GM19025 (cell line): ENCODE data around the gene SLC6A7.
"Not testable (repeated sequence)": the region's sequence is repeated elsewhere in the genome, so short reads cannot be mapped to it uniquely, and the experiment has no call there.

Experiments used
- ATAC-seq: cut with Tn5 transposase; IDR thresholded peaks from one replicate; pipeline ENCODE4 v1.9.1; 2021; ENCODE audit warnings: mild to moderate bottlenecking, low read depth, moderate library complexity; ENCODE audit not compliant: unreplicated experiment

SLC6A7 gene

DNA sequence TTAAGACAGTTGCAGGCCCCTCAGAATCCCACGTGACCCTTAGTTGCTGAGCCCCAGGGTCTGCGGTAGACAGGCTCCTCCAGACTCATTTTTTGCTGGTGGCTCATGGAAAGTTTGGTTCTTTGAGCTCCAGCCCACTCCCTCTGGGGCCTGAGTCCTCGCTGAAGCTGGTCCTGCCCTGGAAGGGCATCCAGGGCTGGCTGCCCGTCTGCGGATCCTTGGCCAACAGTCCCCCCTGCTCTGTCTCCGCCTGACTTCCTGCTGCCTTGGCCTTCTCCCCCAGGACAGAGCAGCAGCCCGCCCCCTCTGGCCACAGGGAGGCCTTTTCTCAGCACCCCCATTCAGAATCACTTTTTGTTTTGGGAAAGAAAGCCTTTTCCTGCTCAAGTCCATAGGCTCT, 24.4 kb downstream of the SLC6A7 start:
- ATAC-seq = no peak

DNA sequence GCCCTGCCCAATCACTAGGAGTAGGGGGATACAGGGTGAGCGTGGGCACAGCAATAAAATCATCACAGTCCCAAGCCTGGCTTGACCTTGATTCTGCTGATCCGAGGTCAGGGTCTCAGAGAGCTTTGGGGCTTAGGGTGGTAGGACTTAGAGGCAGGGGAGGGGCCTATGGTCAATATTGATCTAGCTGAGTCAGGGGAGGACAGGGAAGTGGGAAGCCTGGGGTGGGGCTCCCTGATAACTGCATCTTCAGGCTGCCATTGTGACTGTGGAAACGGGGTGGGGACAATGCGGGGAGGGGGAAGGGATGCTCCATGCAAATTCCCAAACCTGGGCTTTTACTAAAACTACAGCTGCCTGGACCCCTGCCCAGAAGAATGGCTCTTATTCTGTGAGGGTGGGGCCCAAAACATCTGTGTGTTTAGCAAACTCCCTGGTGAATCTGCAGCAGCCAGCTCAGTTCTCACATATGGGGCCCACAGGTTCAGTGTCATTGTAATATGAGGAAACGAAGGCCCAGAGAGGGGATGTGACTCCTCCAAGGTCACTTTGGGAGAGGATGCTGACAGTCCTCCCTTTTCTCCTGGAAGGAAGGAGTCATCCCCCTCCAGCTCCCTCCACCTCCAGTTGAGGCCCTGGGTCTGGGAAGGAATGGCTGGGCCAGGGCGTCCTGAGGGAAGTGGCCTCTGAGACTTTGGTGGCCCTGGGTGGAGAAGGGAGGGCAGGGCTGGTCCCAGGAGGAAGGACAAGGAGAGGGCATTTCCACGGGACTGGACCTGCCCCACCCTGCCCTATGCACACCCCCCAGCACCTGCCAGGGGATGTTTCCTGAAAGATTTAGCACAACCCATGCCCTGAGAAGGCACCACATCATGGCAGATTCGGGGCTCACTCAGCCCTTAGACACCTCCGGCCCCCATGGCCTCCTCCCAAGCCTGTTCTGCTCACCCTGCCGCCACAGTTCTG, 26.4 kb downstream of the SLC6A7 start:
- no peak for ATAC-seq

DNA sequence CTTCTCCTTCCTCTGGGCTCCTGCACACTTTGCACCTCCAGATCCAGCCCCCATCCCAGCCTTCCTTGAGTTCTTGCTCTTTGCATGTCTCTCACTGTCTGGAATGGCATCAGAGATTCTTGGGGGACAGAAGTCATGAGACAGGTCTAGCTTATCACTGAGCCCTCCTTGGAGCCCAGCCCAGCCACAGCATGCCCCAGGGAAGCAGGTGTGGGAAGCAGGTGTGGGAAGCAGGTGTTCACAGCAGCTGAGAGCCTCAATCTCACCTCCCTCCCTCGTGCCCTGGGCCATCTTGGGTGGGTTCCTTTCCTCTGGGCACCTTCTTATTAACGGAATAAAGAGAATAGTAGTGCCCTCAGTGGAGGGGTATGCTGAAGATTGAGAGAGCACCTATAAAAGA, 27.2 kb downstream of the SLC6A7 start:
- no peak for ATAC-seq

DNA sequence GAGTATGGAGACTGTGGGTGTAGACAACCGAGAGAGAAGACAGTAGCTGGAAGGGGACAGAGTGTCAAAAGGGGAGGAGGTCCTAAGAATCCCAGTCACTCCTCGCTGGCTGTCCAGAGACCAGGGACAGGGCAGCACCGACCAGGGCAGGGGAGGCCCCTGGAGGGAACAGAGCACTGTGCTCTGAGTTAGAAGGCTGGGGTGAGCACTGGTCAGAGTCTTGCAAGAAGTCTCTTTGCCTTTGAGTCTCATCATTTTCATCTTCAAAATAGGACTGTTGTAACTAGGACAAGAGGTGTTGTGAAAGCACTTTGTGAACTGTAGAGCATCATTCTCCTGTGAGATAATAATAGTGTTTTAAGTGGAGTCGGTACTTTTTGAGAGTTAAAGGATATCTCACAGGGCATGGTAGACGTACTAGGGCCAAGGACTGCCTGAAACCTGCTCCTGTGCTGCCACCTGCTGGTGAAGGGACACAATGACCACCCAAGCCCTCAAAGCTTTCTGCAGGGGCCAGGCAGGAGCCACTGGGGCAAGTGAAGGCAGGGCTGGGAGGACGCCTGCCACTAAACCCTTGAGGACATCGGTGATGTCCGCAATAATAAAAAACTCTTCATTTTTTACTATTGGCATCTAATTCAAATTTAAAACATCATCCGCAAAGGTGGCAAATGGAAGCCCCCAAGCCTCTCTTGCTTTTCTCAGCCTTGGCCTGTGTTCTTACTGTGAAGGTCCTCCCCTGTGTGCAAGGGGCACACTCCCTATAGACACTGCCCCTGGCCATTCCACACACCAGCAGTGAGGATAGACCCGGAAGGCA, 28.2 kb downstream of the SLC6A7 start:
- peak; percentile 86 for ATAC-seq

DNA sequence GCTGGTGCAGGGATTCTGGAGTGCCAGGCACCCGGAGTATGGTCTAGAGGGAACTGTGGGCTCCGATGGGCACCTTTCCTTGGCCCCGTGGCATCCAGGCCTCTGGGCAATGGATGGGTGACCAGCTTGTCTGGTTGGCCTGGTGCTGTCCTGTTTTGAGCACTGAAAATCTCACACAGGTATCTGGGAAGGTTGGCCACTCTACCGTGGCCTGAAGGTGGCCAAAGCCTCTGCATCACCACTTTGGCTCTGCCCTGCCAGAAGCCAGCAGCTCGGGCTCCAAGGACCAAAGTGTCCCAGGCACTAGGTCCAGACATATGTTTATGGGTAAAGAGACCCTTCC, 28.8 kb downstream of the SLC6A7 start:
- no peak for ATAC-seq

DNA sequence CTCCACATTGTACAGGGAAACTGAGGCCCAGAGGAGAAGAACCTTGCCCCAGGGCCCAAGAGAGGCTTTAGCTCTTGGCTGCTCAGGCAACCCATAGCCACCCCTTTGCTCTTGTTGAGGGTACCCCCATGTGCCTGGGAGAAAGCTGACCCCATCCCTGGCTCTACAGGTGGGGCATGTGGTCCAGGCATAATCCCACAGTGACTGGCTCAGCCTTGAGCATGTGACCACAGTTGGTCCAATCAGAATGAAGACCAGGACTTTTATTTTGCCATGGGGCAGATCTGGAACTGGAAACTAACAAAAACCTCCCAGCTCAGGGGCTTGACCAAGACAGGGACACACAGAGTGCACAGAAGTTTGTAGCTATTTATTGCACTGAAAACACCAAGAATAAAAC, 29.3 kb downstream of the SLC6A7 start:
- no peak for ATAC-seq

DNA sequence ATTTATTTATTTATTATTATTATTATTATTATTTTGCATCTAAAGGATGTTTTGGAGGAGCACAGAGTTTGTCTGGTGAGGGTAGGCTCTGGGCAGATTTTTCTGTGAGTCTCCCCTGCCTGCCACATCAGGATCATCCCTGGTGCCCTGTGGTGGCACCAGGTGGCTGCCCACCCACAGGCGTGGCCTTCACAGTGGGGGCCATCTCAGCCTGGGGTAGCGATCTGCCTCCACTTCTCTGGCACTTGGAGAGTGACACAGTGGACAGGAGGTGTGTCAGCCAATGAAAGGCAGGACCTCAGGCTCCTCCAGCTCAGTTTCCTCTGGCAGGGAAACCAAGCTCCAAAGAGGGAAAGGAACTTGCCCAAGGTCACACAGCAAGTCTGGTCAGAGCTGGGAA, 30.0 kb downstream of the SLC6A7 start:
- ATAC-seq = no peak

DNA sequence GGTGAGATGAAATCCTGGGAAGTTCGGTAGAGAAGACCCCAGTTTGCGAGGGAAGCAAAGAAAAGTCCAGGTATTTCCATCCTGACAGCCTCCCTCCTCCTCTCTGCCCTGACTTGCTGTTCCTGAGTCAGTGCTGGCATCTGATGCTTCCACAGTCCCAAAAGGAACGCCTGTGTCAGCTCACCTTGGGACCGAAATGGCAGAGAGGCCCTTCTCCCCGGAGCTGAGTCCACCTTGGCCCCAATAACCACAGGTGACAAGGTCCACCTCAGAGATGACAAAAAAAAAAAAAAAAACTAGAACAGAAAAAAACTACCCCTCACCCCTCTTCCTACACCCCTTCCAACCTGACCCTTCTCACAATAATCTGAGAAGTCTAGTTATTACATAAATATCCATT, 31.6 kb downstream of the SLC6A7 start:
- no peak for ATAC-seq

DNA sequence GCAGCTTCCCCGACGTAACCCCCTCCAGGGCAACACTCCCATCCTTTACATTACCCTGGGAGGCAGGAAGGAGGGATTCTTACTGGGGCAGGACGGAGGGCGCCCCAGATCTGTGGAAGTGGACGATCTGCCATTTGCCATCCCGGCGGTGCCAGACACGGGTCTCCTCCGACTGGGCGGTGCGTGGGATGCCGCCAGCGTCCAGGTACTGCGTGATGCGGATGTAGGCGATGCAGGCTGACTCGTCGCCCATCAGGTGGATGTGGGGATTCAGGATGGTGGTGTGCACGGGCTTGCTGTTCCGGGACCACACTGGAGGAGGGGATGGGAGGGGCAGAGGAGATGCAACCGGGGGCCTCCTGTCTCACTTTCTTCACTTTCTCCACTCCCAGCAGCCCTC, 33.0 kb downstream of the SLC6A7 start:
- no peak for ATAC-seq

DNA sequence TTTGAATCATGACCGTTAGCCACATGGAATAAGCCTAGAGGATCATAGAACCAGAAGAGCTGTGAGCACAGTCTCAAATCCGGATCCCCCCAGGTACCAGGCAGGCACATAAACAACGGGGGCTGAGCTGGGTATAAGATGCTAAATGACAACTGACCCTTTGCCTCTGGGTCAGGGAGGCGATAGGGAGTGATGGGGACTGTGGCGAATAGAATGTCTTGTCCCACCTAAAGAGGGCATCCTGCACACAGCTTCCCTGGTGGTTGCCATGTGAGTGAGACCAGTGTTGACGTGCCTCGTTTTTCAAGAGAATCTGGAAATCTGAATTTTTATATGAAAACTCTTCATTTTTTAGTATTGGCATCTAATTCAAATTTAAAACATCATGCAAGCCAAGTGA, 33.6 kb downstream of the SLC6A7 start:
- ATAC-seq = no peak

DNA sequence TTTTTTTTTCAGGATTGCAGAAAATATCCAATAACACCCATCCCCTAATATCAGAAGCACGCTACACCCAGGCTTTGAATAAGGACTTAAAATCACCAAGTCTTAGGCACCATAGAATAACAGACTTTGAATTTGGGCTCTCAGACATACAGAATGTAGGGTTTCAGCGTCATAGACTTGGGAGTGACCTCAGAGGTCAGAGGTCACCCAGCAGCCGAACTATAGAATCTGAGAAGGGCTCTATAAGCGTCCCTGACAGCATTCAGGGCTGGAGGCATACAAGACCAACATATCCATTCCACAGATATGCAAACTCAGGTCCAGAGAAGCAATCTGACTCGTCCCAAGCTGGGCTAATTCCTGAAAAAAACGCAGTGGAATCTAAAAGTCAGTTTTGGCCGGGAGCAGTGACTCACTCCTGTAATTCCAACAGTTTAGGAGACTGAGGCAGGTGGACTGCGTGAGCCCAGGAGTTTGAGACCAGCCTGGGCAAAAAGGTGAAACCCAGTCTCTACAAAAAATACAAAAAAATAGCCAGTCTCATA, 34.7 kb downstream of the SLC6A7 start:
- ATAC-seq = no peak

DNA sequence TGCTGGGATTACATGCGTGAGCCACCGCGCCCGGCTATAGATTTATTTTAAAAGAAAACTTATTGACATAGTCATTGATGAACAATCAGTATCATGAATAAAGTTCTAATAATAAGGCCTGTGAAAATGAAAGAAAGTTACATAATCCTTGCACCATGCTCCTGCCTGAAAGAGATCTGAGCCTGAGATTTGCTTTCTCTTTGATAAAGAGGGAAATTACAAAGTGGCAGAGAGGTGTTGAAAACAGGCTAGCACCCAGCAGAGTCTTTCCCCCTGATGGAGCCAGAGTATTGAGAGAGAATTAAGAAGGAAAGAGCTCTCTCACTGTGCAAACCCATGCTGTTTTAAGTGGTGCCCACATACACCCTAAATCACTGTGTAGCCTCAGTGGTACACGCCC, 37.2 kb downstream of the SLC6A7 start:
- no peak for ATAC-seq

DNA sequence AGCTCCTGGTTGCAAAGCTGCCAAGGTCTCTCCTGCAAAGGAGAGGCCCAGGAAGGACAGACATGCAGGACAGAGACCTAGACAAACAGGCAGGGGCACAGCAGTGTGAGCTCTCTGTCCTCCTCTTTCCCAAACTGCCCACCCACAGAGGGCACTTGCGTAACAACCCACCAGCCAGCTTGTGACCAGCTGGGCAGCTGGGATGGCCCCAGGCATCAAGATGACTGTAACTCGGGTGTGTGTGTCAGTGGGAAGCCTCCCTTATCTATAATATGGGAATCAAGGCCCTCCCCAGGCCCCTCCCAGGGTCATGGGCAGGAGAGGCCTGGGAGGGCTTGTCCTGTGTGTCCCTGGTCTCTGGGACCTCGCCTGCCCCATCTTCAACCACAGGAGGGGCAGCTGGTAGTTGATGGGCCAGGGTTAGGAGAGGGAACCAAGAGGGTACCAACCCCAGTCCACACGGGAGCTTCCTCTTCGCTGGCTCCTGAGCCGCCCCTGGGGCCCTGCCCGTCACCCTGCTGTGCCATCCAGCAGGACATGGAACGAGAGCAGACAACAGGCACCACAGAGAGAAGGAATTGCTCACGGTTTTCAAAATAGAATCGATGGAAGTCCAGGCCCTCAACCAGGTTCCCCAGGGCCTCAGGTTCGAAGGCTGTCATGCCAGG, 37.9 kb downstream of the SLC6A7 start:
- no peak for ATAC-seq

DNA sequence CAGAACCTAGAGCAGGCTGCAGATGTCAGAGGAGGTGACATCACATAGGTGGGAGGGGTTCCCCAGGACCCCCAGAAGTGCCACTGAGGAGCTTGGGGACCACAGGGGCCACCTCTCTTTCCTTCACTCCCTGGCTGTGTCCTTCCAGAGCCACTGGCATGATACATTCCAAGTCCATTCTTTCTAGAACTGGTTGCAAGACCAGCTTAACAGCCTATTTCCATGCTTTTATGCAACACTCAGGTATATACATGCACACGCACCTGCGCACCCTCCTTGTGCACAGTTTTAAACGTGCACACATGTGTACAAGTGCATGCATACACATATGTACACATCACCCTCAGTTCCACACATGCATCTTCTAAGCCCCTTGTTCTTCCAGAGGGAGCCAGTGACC, 39.7 kb downstream of the SLC6A7 start:
- ATAC-seq = no peak

DNA sequence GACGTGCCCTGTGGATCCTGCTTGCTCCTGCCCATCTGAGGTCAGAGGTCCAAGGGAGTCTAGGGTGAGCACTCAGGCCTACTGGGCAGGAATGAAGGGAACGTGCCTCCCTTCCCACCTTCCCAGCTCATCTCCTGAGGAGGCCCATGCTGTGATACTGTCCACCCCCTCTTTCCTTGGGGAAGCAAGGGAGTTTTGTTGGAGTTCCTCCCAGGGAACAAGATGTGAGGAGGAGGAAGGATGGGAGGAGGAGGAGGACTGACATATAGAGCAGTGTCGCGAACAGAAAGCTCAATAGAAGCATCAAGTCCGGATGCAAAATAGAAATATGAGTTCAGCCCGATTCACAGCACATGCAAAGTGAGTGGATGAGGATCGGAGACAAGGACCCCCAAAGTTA, 41.0 kb downstream of the SLC6A7 start:
- no peak for ATAC-seq

DNA sequence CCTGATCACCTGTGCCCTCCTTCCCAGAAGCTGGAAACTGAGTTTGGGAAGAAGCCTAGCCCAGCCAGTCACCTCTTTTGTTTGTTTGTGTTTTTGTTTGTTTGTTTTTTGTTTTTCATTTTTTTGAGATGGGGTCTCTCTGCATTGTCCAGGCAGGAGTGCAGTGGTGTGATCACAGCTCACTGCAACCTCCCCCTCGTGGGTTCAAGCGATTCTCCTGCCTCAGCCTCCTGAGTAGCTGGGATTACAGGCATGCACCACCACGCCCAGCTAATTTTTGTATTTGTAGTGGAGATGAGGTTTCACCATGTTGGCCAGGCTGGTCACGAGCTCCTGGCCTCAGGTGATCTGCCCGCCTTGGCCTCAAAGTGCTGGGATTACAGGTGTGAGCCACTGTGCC, 43.8 kb downstream of the SLC6A7 start:
- not testable (repeated sequence) for ATAC-seq

DNA sequence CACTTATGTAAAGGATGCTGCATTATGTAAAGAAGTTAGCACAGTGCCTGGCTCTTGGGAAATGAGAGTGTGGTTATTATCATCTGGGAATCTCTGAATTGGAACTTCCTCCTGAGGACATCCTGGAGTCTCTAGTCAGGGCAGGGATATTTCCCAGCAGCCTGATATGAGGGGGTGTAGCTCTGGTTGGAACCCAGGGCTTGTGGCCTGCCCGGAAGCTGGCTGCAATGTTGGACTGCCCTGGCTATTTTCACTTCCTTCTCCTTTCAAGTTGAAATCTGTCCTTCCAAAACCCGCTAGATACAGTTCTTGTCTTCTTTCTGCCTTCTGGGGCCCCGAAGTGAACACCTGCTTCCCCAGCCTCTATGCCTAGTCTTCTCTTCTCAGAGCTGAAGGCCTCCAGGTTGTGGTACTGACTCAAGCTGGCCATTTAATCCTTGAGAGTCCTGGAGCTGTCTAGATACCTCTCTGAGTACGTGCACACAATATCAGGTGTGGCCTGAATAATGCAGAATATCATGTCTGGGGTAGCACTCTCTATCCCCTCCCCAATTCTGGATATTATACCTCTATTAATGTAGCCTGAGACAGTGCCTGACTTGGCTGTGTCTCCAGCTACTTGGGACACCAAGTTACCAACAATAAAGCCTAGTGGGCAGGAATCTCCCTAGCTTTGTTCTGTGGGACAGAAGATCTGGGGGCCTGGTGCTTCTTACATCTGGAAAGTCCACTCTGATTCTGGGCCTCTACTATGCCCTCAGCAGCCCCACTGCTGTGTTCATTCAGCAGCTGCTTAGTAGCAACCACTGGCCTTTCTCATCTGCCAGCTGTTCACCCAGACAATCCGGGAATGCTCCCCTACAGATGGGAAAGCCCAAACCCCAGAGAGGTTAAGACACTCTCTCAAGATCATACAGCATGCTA, 45.0 kb downstream of the SLC6A7 start:
- ATAC-seq = no peak

DNA sequence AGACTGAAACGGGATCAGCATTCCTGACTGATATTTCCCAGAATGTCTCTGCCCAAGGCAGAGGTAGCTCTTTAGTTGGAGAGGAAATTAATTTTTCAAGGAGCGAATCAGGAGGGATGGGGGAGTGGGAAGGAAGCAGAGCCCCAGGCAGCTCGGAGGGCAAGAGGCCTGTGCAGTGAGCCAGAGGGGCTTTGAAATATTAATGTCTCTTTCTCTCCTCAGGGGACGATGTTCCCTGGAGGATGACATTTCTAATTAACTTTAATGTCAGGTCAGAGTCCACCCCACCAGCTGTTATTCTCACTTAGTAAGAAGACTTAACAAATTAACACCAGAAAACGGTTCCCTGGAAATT, 45.6 kb downstream of the SLC6A7 start:
- ATAC-seq = no peak

DNA sequence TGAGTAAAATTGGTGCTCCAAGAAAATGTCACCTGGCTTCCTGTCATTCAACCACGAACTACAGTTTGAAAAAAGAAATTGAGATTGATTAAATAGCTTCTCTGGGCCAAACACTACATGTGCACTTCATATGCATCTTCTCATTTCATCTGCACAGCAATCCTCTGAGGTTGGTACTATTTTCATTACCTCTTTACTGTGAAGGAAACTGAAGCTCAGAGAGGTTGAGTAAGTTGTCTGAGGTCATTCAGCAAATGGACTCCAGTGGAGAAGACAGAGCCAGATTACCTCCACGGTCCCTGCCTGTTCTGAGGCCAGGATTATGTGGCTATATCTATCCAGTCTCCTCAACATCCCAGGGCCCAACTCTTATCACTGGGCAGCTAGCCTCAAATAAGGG, 46.5 kb downstream of the SLC6A7 start:
- ATAC-seq = no peak
